GM12891 (cell line): Measurements from ENCODE around the gene RNF208.

Experiments used
- POLR2A ChIP-seq: IDR thresholded peaks from 2 replicates; pipeline ENCODE4 v1.6.1; 2011; ENCODE audit warnings: low read depth, low read length, control low read depth
- POLR2AphosphoS5 ChIP-seq: IDR thresholded peaks from 2 replicates; pipeline ENCODE4 v1.6.1; 2011; ENCODE audit warnings: low read depth, low read length, control low read depth

DNA sequence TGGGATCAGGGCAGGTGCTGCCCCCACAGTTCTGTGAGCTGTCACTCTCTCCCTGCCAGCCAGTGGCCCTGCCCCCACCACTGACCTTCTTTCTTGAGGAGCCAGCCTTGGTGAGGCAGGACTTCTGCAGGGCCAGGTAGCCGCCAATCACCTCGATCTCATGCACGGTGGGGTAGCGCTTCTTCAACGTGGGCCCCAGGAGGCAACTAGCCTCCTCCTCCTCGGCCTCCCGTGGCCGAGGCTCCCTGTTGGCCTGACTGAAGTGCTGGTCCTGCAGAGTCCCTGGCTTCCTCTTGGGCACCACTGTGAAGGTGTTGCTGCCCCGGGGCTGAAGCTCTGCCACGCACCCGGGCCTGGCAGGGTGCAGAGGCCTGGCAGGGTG is 23.1 kb downstream of the RNF208 start:
- TF ChIP-seq POLR2A (no peak), POLR2AphosphoS5 (no peak)
